NCI-H526 (cell line): ENCODE data around the gene CRYAA.

Experiments used
- DNase-seq, 2 experiments: peaks; one replicate each; lab custom pipeline; 2025; lab: John Stamatoyannopoulos, UW

Gene CRYAA

GRCh38 chr21:43203591-43203990, 34.8 kb downstream of the CRYAA start:
- DNase-seq, result no peak

DNA sequence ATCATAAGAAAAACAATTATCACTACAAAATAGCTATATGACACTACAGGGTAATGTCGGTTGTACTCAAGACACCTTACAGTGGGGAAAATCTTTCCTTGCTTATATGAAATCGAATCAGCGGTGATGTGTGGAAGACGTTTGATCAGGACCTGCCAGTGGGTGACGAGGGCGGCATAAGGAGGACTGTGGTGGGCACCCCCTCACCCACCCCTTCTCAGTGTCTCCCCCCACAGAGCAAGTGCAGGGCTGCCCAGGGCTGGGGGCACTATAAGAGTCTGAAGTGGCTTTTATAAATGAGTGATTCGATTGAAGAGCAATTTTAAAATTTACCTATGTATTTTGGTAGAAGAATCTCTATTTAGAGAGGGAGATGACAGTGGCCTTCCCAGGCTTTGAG, 35.8 kb downstream of the CRYAA start:
- no peak for DNase-seq

DNA sequence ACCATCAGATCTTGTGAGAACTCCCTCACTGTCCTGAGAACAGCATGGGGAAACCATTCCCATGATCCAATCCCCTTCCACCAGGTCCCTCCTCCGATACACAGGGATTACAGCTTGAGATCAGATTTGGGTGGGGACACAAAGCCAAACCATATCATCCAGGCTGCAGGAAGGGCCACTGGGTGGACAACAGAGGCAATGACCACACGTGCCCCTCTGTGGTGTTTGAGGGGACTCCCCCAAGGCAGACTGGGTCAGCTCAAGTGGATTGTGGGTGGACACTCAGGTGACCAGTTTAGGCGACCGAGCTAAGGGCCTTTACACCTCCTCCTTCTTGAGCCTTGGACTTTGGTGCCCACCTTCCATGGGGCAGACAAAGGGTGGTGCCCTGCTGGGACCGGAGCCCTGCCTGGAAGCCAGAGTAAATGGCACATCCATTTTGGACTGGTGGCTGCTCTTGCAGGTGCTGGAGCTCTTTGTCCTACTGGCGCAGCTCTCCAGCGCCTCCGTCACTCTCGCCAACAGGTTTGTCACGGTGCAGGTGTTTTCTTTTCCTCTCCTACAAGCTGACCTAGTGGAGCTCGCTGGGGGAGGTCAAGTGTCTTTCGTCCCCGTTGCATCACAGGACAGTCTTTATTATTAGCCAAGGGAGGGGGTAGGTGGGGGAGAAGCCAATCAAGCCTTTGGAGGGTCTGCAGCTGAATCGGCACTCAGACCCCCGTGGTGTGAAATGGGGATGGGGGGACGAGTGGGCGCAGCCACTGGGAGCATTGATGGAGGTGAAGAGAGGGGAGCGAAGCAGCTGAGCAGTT, 37.6 kb downstream of the CRYAA start:
- DNase-seq, result no peak

GRCh38 chr21:43207043-43207315, 38.2 kb downstream of the CRYAA start:
- DNase-seq, result no peak

DNA sequence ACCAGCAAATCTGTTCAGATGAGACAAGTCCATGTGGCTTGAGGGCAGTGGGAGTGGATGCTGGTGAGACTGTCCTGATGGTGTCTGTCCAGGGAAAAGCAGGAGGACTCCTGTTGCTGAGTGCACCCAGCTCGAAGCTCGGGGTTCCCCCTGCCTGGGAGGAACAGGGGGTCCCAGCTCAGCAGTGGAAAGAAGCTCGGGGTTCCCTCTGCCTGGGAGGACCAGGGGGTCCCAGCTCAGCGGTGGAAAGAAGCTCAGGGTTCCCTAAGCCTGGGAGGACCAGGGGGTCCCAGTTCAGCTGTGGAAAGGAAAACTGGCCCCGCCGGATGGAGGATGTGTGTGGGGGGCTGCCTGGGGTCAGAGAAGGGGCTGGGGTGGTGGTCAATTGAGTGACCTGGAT, 39.1 kb downstream of the CRYAA start:
- no peak for DNase-seq

DNA sequence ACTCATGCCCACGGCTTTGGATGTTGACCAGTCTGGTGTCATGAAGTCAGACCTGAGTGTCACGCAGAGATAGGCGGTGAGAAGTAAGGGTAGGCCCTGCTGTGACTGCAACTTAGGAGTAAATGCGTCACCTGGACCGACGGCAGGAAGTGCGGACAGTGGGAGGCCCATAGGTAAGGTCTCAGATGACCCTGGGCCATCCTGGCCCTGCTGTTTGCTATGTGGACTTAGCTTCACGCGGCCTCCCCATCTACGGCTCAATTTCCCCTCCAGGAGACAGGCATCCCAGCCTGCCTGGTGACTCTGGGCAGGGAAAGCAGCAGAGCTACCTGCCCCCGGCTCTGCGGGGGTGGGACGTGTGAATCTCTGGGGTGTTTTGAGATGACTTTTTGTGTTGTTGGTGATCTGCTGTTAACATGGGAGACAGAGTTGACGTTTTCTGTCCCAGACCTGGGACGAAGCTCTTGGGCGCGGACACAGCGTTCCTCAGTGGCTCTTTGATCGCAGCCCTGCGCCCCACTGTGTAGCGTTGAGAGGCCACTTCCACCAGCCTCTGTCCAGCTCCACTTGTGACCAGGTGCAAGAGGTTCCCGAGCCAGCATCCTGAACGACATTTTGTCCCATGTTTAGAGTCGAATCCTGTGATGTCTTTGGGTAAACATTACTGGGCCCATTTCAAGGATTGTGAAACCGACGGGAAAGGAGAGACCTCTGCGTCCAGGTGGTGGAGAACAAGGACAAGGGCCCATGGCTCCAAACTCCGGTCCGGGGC, 39.9 kb downstream of the CRYAA start:
- DNase-seq, result no peak

DNA sequence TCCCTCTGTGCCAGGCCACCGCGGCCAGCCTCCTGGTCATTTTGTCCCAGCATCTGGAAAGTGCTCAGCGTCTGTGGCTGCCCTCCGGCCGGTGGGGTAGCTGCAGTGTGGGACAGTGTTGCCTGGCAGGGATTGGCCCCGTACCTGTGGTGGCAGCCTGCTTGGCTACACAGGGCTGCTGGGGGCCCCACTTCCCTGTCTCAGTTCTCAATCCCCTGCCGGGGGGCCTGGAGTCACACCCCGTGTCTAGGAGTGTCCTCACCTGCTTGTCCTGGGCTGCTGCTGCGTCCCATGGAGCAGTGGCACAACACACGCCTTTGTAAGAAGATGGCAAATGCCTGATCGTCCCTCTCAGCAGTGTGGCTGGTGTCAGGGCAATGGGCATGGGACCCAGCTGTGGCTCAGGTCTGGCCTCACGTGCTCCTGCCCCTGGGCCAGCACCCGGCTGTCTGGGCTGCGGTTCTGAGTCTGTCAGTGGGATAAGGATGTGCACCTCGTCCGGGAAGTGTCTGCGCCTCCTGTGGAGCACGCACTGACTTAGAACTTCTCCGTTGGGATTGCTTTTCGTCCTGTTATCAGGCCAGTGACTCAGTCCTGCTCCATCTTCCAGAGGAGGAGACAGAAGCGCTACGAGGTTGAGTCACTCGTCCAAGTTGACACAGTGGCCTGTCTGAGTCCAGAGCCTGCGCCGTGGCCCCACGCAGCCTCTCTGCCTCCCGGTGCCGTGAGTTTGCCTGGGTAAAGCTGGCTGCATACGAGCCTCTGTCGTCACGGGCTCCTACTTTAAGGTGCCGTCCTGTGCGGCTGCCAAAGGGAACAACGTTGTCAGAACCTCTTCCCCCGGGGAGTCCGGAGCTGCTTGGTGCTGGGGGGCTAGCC, 41.0 kb downstream of the CRYAA start:
- no peak for DNase-seq

- DNase-seq, result no peak
Observed at GRCh38 chr21:43210454-43211071, 41.8 kb downstream of the CRYAA start.

- DNase-seq, result peak in 1 of 2 experiments; percentile 36
Observed at GRCh38 chr21:43211072-43211759, 42.4 kb downstream of the CRYAA start.

DNA sequence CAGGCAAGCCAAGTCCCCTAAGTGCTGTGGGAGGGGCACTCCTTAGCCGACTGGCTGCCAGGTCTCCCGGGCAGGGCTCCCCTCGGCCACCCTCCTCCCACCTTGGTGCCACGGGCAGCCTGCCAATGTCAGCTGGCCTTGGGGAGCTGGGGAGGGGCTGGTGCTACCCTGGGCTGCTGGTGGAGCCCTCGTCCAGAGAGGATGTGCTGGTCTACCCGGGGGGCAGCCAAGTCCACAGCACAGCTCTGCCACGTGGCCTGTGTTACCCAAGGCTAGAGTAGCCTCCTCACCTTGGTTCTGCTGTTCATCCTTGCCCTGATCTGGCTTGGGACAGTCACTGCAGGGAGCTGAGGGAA, 42.9 kb downstream of the CRYAA start:
- no peak for DNase-seq
